GM12878 (cell line): Measurements from ENCODE around the gene MST1. TPM values are rescaled to one million over a fixed set of nuclear protein-coding genes. Genes with fewer than 3 reads are reported as not detected.

Experiments
- IRF4 ChIP-seq: IDR thresholded peaks from 2 replicates; pipeline ENCODE4 v1.6.1; 2011; ENCODE audit warnings: low read depth, low read length
- ZNF274 ChIP-seq: IDR thresholded peaks from one replicate; pipeline ENCODE4 v1.8.0; 2011; ENCODE audit not compliant: insufficient read length, insufficient read depth
- polyA plus RNA-seq, 11 experiments: library from polyadenylated mRNA; depleted of rRNA in 4 of 11; unstranded in 6 of 11; stranded (reverse) in 5 of 11; fragments of >200 nt; fragmentation: Nextera tagmentation in 4 of 11; fragmentation: Illumina TruSeq in 1 of 11; extraction: Ambion mirVana in 4 of 11; extraction: Trizol in 1 of 11; gene quantifications; 1 replicate in 1 of 11; 2 replicates in 10 of 11; pipeline versions ENCODE4 v1.2.1 to v1.2.3, GENCODE V29; 2011 to 2016; ENCODE audit warnings: inconsistent platforms in 2 of 11, missing spikeins in 2 of 11, low read depth in 1 of 11
- total RNA-seq, 4 experiments: library from RNA; depleted of rRNA in 3 of 4; stranded (reverse); fragments of >200 nt in 3 of 4; fragmentation: Illumina TruSeq in 1 of 4; extraction: Trizol in 1 of 4; gene quantifications; 2 replicates each; pipeline versions ENCODE4 v1.2.1 to v1.2.3, GENCODE V29; 2013 to 2021
- TF ChIP-seq, protein P1 (sequence below): fragments of 450-650 bp; IDR thresholded peaks from 2 replicates; pipeline ENCODE4 v1.6.1; 2017; ENCODE audit warnings: mild to moderate bottlenecking
- TF ChIP-seq, protein P2 (sequence below): fragments of 450-650 bp; formaldehyde crosslinking; IDR thresholded peaks from 2 replicates; pipeline ENCODE4 v1.4.0; 2020; ENCODE audit warnings: mild to moderate bottlenecking, moderate library complexity
- TF ChIP-seq, protein P3 (sequence below): IDR thresholded peaks from 2 replicates; pipeline ENCODE4 v1.6.1; 2012; ENCODE audit warnings: low read depth, low read length, improper control_type of control experiment

Gene MST1
- total and polyA plus RNA-seq, 10 of the 15 experiments (the other 5 are each of a cell fraction or from before 2014, with no cell fraction given), result 1.2 to 25.5 (median 4.1) TPM

DNA sequence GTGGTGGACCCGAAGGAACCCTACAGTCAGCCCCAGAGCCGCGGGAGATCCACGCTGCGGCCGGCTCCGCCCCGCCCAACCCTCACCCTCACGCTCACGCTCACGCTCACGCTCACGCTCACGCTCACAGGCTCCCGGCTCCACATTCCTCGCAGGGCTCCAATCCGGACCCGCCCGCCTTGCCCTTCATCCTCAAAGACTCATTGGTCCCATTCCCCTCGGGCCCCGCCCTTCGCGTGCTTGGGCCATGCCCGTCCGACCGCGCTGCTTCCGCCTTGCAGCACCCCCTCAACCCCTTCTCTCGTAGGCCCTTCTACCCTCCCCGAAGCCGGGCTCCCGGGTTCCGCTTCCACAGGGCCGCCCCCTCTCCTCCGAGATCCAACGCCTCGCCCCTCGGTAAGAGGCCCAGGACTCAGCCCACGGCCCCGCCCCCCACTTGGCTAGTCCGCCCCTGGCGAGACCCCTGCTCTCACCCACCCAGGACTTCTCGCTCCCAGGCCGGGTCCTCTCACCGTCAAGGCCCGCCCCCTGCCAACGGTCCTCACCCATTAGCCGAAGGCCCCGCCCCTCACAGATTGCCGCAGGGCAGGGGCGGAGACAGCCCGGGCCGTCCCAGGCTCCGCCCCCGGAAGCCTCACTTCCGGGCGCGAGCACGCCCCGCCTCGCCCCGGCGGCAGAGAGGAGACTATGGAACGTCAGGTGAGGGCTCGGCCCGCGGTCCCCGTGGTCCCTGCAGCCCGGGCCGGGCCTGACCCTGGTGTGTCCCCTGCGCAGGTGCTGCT lies 15.4 kb downstream of the MST1 start, which contains the start of gene APEH (continued):
- TF ChIP-seq, protein P1, sequence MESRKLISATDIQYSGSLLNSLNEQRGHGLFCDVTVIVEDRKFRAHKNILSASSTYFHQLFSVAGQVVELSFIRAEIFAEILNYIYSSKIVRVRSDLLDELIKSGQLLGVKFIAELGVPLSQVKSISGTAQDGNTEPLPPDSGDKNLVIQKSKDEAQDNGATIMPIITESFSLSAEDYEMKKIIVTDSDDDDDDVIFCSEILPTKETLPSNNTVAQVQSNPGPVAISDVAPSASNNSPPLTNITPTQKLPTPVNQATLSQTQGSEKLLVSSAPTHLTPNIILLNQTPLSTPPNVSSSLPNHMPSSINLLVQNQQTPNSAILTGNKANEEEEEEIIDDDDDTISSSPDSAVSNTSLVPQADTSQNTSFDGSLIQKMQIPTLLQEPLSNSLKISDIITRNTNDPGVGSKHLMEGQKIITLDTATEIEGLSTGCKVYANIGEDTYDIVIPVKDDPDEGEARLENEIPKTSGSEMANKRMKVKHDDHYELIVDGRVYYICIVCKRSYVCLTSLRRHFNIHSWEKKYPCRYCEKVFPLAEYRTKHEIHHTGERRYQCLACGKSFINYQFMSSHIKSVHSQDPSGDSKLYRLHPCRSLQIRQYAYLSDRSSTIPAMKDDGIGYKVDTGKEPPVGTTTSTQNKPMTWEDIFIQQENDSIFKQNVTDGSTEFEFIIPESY, result no peak
- TF ChIP-seq ZNF274 (no peak), IRF4 (no peak)
- TF ChIP-seq, protein P2, sequence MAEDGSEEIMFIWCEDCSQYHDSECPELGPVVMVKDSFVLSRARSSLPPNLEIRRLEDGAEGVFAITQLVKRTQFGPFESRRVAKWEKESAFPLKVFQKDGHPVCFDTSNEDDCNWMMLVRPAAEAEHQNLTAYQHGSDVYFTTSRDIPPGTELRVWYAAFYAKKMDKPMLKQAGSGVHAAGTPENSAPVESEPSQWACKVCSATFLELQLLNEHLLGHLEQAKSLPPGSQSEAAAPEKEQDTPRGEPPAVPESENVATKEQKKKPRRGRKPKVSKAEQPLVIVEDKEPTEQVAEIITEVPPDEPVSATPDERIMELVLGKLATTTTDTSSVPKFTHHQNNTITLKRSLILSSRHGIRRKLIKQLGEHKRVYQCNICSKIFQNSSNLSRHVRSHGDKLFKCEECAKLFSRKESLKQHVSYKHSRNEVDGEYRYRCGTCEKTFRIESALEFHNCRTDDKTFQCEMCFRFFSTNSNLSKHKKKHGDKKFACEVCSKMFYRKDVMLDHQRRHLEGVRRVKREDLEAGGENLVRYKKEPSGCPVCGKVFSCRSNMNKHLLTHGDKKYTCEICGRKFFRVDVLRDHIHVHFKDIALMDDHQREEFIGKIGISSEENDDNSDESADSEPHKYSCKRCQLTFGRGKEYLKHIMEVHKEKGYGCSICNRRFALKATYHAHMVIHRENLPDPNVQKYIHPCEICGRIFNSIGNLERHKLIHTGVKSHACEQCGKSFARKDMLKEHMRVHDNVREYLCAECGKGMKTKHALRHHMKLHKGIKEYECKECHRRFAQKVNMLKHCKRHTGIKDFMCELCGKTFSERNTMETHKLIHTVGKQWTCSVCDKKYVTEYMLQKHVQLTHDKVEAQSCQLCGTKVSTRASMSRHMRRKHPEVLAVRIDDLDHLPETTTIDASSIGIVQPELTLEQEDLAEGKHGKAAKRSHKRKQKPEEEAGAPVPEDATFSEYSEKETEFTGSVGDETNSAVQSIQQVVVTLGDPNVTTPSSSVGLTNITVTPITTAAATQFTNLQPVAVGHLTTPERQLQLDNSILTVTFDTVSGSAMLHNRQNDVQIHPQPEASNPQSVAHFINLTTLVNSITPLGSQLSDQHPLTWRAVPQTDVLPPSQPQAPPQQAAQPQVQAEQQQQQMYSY (CRISPR knock-in tag), result no peak
- TF ChIP-seq, protein P3, sequence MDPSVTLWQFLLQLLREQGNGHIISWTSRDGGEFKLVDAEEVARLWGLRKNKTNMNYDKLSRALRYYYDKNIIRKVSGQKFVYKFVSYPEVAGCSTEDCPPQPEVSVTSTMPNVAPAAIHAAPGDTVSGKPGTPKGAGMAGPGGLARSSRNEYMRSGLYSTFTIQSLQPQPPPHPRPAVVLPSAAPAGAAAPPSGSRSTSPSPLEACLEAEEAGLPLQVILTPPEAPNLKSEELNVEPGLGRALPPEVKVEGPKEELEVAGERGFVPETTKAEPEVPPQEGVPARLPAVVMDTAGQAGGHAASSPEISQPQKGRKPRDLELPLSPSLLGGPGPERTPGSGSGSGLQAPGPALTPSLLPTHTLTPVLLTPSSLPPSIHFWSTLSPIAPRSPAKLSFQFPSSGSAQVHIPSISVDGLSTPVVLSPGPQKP, result peak; percentile 86
- TF ChIP-seq, all 136 proteins: peak for 49
